ENCODE measurements around the gene LRP10.

GRCh38 chr14:22824711-22825359 is 46.7 kb upstream of the LRP10 start:
- no peak for TF ChIP-seq TAF1 (IDR thresholded peaks at IDR 0.05; ENCODE audit: borderline replicate concordance, insufficient read depth, low read length)
- TF ChIP-seq, protein P1, sequence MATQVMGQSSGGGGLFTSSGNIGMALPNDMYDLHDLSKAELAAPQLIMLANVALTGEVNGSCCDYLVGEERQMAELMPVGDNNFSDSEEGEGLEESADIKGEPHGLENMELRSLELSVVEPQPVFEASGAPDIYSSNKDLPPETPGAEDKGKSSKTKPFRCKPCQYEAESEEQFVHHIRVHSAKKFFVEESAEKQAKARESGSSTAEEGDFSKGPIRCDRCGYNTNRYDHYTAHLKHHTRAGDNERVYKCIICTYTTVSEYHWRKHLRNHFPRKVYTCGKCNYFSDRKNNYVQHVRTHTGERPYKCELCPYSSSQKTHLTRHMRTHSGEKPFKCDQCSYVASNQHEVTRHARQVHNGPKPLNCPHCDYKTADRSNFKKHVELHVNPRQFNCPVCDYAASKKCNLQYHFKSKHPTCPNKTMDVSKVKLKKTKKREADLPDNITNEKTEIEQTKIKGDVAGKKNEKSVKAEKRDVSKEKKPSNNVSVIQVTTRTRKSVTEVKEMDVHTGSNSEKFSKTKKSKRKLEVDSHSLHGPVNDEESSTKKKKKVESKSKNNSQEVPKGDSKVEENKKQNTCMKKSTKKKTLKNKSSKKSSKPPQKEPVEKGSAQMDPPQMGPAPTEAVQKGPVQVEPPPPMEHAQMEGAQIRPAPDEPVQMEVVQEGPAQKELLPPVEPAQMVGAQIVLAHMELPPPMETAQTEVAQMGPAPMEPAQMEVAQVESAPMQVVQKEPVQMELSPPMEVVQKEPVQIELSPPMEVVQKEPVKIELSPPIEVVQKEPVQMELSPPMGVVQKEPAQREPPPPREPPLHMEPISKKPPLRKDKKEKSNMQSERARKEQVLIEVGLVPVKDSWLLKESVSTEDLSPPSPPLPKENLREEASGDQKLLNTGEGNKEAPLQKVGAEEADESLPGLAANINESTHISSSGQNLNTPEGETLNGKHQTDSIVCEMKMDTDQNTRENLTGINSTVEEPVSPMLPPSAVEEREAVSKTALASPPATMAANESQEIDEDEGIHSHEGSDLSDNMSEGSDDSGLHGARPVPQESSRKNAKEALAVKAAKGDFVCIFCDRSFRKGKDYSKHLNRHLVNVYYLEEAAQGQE (IDR thresholded peaks at IDR 0.05; ENCODE audit: insufficient read depth in 1 of 2, low read depth in 2 of 2, low read length in 2 of 2), result no peak

Measured in PFSK-1 (cell line).